Immature natural killer cell (primary cell): Measurements from ENCODE around the gene GCGR. TPM values are rescaled to one million over a fixed set of nuclear protein-coding genes. Genes with fewer than 3 reads are reported as not detected.

ENCODE experiments used
- DNase-seq, 3 donors: peaks; one replicate each; pipeline ENCODE4 v3.0.0; 2022; ENCODE audit warnings: mixed read lengths in 1 of 3
- H3K27ac Mint-ChIP-seq, 6 donors: one replicate each; pipeline ENCODE4 v1.8.0; 2020; ENCODE audit warnings: mixed read lengths in 6 of 6, mild to moderate bottlenecking in 5 of 6, inconsistent platforms in 4 of 6, moderate library complexity in 3 of 6
- H3K27me3 Mint-ChIP-seq, 3 donors: one replicate each; pipeline ENCODE4 v1.8.0; 2020 to 2021; ENCODE audit warnings: low read depth in 3 of 3, mild to moderate bottlenecking in 3 of 3, mixed read lengths in 3 of 3, moderate library complexity in 3 of 3, inconsistent platforms in 1 of 3
- H3K36me3 Mint-ChIP-seq, 3 donors: one replicate each; pipeline ENCODE4 v1.8.0; 2020; ENCODE audit warnings: mixed read lengths in 3 of 3, inconsistent platforms in 2 of 3, mild to moderate bottlenecking in 2 of 3
- H3K4me1 Mint-ChIP-seq, 2 donors: one replicate each; pipeline ENCODE4 v1.8.0; 2020; ENCODE audit warnings: inconsistent platforms in 2 of 2, mild to moderate bottlenecking in 2 of 2, mixed read lengths in 2 of 2, moderate library complexity in 1 of 2
- H3K4me3 Mint-ChIP-seq, 5 donors: one replicate each; pipeline ENCODE4 v1.8.0; 2020; ENCODE audit warnings: mild to moderate bottlenecking in 5 of 5, mixed read lengths in 5 of 5, inconsistent platforms in 3 of 5, moderate library complexity in 3 of 5
- H3K9me3 Mint-ChIP-seq, 6 donors: one replicate each; pipeline ENCODE4 v1.8.0; 2020; ENCODE audit warnings: mild to moderate bottlenecking in 6 of 6, mixed read lengths in 6 of 6, inconsistent platforms in 4 of 6, moderate library complexity in 3 of 6
- polyA plus RNA-seq, 3 donors: library from polyadenylated mRNA; unstranded; fragments of 300-500 nt; fragmentation: Illumina TruSeq; gene quantifications; one replicate each; pipeline ENCODE4 v1.2.3, GENCODE V29; 2021

Gene GCGR
- polyA plus RNA-seq, 3 donors from 2014 or later: not detected

GRCh38 chr17:81807839-81808238, 3.9 kb downstream of the GCGR start:
- no peak for DNase-seq
- H3K27ac Mint-ChIP-seq: no peak overlapping the region
- no peaks in the 10 kb centered on the region for H3K4me1 Mint-ChIP-seq
- H3K27me3 Mint-ChIP-seq: peaks cover 0 to 7% (median 1%) of the 10 kb centered on the region in 3 donors
- H3K36me3 Mint-ChIP-seq: no peaks in the 10 kb centered on the region
- H3K9me3 Mint-ChIP-seq: peaks cover 0 to 2% (median 0%) of the 10 kb centered on the region in 6 donors
- H3K4me3 Mint-ChIP-seq: no peak overlapping the region

- peaks cover 0 to 2% (median 0%) of the 10 kb centered on the region in 6 donors for H3K9me3 Mint-ChIP-seq
- no peaks in the 10 kb centered on the region for H3K36me3 Mint-ChIP-seq
- H3K4me3 Mint-ChIP-seq: no peak overlapping the region
- no peak for DNase-seq
- H3K4me1 Mint-ChIP-seq: no peaks in the 10 kb centered on the region
- no peak overlapping the region for H3K27ac Mint-ChIP-seq
- H3K27me3 Mint-ChIP-seq: peaks cover 0 to 7% (median 0%) of the 10 kb centered on the region in 3 donors
Observed at GRCh38 chr17:81808778-81809555, 5.0 kb downstream of the GCGR start.

GRCh38 chr17:81809556-81809998, 5.6 kb downstream of the GCGR start:
- no peaks in the 10 kb centered on the region for H3K4me1 Mint-ChIP-seq
- no peak overlapping the region for H3K27ac Mint-ChIP-seq
- H3K36me3 Mint-ChIP-seq: no peaks in the 10 kb centered on the region
- DNase-seq: no peak
- H3K27me3 Mint-ChIP-seq: peaks cover 0 to 7% (median 0%) of the 10 kb centered on the region in 3 donors
- no peak overlapping the region for H3K4me3 Mint-ChIP-seq
- H3K9me3 Mint-ChIP-seq: peaks cover 0 to 2% (median 0%) of the 10 kb centered on the region in 6 donors

GRCh38 chr17:81810476-81810875, 6.5 kb downstream of the GCGR start:
- no peak for DNase-seq
- Mint-ChIP-seq H3K36me3 (no peaks in the 10 kb centered on the region), H3K4me1 (no peaks in the 10 kb centered on the region), H3K4me3 (no peak overlapping the region), H3K27me3 (peaks cover 0 to 5% (median 0%) of the 10 kb centered on the region in 3 donors), H3K27ac (no peak overlapping the region), H3K9me3 (peaks cover 0 to 2% (median 0%) of the 10 kb centered on the region in 6 donors)

GRCh38 chr17:81810892-81811704, 7.1 kb downstream of the GCGR start:
- Mint-ChIP-seq H3K9me3 (peaks cover 0 to 2% (median 0%) of the 10 kb centered on the region in 6 donors), H3K36me3 (no peaks in the 10 kb centered on the region), H3K27me3 (peaks cover 0 to 2% (median under 1%) of the 10 kb centered on the region in 3 donors), H3K27ac (no peak overlapping the region), H3K4me3 (no peak overlapping the region), H3K4me1 (no peaks in the 10 kb centered on the region)
- no peak for DNase-seq

- Mint-ChIP-seq H3K27ac (no peak overlapping the region), H3K36me3 (no peaks in the 10 kb centered on the region), H3K4me1 (no peaks in the 10 kb centered on the region), H3K27me3 (peaks cover 0 to 2% (median 2%) of the 10 kb centered on the region in 3 donors), H3K4me3 (no peak overlapping the region), H3K9me3 (peaks cover 0 to 2% (median 0%) of the 10 kb centered on the region in 6 donors)
- no peak for DNase-seq
Observed at GRCh38 chr17:81811705-81812570, 8.0 kb downstream of the GCGR start.

GRCh38 chr17:81812571-81813370, 8.8 kb downstream of the GCGR start:
- peaks cover 2 to 3% (median 2%) of the 10 kb centered on the region in 3 donors for H3K27me3 Mint-ChIP-seq
- H3K9me3 Mint-ChIP-seq: peaks cover 0 to 2% (median 0%) of the 10 kb centered on the region in 6 donors
- DNase-seq: no peak
- no peaks in the 10 kb centered on the region for H3K36me3 Mint-ChIP-seq
- no peaks in the 10 kb centered on the region for H3K4me1 Mint-ChIP-seq
- no peak overlapping the region for H3K27ac Mint-ChIP-seq
- H3K4me3 Mint-ChIP-seq: no peak overlapping the region

GRCh38 chr17:81813371-81813684, 9.4 kb downstream of the GCGR start:
- Mint-ChIP-seq H3K9me3 (peaks cover 0 to 2% (median 0%) of the 10 kb centered on the region in 6 donors), H3K27ac (no peak overlapping the region), H3K36me3 (no peaks in the 10 kb centered on the region), H3K4me3 (no peak overlapping the region), H3K27me3 (peaks cover 2 to 3% (median 2%) of the 10 kb centered on the region in 3 donors), H3K4me1 (no peaks in the 10 kb centered on the region)
- no peak for DNase-seq

GRCh38 chr17:81813861-81814683, 10.1 kb downstream of the GCGR start:
- H3K9me3 Mint-ChIP-seq: peaks cover 0 to 2% (median 0%) of the 10 kb centered on the region in 6 donors
- peaks cover 2 to 3% (median 2%) of the 10 kb centered on the region in 3 donors for H3K27me3 Mint-ChIP-seq
- H3K4me1 Mint-ChIP-seq: no peaks in the 10 kb centered on the region
- no peak for DNase-seq
- no peaks in the 10 kb centered on the region for H3K36me3 Mint-ChIP-seq
- no peak overlapping the region for H3K4me3 Mint-ChIP-seq
- no peak overlapping the region for H3K27ac Mint-ChIP-seq

- Mint-ChIP-seq H3K4me1 (no peaks in the 10 kb centered on the region), H3K4me3 (no peak overlapping the region), H3K36me3 (no peaks in the 10 kb centered on the region), H3K27ac (no peak overlapping the region), H3K9me3 (peaks cover 0 to 2% (median 0%) of the 10 kb centered on the region in 6 donors), H3K27me3 (peaks cover 0 to 3% (median 2%) of the 10 kb centered on the region in 3 donors)
- DNase-seq: no peak
Observed at GRCh38 chr17:81814748-81815645, 11.0 kb downstream of the GCGR start.

GRCh38 chr17:81815646-81815986, 11.7 kb downstream of the GCGR start:
- Mint-ChIP-seq H3K9me3 (no peaks in the 10 kb centered on the region), H3K36me3 (no peaks in the 10 kb centered on the region), H3K27ac (no peak overlapping the region), H3K4me3 (no peak overlapping the region), H3K27me3 (peaks cover 0 to 3% (median 2%) of the 10 kb centered on the region in 3 donors), H3K4me1 (no peaks in the 10 kb centered on the region)
- DNase-seq: no peak
